Measurements from ENCODE around the gene CUL2.

The CUL2 gene

DNA sequence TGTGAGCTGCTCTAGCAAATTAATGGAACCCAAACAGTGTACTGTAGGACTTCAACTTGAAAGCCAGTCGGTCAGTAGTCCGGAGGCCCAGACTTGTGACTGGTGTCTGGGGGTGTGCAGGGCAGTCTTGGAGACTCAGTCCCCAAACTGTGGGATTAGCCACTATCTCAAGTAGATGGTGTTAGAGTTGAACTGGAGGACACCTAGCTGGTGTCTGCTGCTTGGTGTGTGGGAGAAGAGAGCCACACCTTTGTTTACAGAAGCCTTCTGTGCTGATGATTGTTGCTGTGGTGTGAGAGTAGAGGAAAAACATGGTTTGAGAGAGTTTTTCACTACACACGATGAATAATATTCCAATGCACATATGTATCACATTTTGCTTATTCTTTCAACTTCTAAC is 47.4 kb downstream of the CUL2 start:
- H3K4me3 ChIP-seq (ENCODE audit: low read depth, low read length) = no peak overlapping the region
- TF ChIP-seq, protein P1, sequence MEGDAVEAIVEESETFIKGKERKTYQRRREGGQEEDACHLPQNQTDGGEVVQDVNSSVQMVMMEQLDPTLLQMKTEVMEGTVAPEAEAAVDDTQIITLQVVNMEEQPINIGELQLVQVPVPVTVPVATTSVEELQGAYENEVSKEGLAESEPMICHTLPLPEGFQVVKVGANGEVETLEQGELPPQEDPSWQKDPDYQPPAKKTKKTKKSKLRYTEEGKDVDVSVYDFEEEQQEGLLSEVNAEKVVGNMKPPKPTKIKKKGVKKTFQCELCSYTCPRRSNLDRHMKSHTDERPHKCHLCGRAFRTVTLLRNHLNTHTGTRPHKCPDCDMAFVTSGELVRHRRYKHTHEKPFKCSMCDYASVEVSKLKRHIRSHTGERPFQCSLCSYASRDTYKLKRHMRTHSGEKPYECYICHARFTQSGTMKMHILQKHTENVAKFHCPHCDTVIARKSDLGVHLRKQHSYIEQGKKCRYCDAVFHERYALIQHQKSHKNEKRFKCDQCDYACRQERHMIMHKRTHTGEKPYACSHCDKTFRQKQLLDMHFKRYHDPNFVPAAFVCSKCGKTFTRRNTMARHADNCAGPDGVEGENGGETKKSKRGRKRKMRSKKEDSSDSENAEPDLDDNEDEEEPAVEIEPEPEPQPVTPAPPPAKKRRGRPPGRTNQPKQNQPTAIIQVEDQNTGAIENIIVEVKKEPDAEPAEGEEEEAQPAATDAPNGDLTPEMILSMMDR (IDR thresholded peaks at IDR 0.05; ENCODE audit: low read depth, low read length) = no peak

DNA sequence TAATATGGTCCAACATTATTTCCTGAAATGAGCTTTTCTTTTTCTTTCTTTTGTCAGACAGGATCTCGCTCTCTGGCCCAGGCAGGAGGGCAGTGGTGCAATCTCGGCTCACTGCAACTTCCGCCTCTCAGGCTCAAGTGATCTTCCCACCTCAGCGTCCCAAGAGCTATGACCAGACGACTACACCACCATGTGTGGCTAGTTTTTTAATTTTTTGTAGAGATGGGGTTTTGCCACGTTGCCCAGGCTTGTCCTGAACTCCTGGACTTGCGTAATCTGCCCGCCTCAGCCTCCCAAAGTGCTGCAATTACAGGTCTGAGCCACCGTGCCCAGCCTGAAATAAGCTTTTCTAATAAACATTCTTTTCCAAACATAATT is 48.6 kb downstream of the CUL2 start:
- H3K4me3 ChIP-seq (ENCODE audit: low read depth, low read length) = no peak overlapping the region
- TF ChIP-seq, protein P1 (IDR thresholded peaks at IDR 0.05; ENCODE audit: low read depth, low read length) = no peak

DNA sequence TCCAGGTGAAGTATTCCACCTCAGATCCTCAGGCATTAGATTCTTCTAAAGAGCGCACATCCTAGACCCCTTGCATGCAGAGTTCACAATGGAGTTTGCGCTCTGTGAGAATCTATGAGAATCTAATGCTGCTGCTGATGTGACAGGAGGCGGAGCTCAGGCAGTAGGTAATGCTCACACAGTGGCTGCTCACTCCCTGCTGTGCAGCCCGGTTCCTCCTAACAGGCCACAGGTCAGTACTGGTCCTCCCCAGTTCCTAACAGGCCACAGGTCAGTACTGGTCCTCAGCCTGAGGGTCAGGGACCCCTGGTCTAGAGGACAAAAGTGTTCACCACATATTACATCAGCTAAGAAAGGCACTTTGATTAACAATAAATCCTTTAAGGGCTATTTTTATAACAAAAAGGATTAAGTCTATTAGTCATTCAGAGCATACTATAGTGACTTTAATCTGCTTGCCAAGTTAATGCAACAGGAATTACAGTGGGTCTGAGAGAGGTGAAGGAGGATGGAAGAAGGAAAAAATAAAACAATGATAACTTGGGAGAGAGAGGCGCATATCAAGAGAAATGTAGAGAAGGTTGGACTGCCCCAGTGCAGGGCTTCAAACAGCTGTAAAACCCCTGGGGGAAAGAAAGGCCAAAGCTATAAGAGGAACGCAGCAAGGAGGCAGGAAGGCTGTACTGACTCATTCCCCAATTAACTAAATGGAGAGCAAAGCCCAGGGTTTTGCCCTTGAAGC is 49.2 kb downstream of the CUL2 start:
- H3K4me3 ChIP-seq (ENCODE audit: low read depth, low read length) = no peak overlapping the region
- TF ChIP-seq, protein P1 (IDR thresholded peaks at IDR 0.05; ENCODE audit: low read depth, low read length) = no peak

DNA sequence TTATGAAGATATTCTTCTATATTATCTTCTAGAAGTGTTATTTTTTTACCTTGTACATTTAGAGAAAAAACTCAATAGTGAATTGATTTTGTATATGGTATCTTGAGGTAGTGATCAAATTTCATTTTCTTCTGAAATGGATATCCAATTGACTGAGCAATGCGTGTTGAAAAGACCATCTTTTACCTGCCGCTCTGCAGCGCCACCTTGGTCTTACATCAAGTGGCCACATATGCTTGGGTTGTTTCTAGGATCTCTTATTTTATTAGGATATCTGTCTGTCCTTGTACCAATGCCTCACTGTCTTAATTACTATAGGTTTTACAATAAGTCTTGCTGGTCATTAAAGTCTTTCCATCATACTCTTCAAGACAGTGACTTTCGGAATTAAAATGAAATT is 53.0 kb downstream of the CUL2 start:
- TF ChIP-seq, protein P1 (IDR thresholded peaks at IDR 0.05; ENCODE audit: low read depth, low read length) = no peak
- H3K4me3 ChIP-seq (ENCODE audit: low read depth, low read length) = no peak overlapping the region

DNA sequence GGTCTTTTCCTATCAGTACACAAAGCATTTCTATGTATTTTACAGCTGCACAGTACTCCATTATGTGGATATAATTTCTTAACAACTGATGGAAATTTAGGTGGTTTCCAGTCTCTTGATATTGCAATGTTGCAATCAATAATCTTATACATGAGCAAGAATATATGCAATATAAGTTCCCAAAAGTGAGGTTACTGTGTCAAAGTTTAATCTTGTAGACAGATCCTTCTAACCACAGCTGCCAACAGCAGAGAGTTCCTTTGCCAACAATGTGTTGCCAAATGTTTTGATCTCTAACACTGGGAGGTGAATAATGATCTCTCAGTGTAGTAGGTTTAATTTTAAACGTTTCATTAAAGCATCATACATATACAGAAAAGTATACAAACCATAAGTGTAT is 54.5 kb downstream of the CUL2 start:
- no peak overlapping the region for H3K4me3 ChIP-seq (ENCODE audit: low read depth, low read length)
- TF ChIP-seq, protein P1 (IDR thresholded peaks at IDR 0.05; ENCODE audit: low read depth, low read length) = no peak

DNA sequence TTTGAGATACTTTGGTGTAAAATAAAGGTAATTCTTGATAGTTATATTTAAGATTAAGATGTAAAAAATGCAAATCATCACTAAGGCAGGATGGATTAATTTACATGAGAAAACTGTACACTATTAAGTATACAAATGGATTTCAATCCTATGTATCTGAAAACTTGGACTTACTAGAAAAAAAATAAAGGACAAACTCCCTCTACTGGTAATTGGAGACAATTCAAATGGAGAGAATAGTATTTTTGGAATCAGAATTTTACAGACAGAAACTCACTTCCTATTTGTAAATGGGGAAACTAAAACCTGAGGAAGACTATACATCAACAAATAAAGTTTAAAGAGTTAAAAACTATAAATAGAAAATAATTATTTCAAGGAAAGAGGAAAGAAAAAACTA is 62.6 kb downstream of the CUL2 start:
- TF ChIP-seq, protein P1 (IDR thresholded peaks at IDR 0.05; ENCODE audit: low read depth, low read length) = peak; percentile 16; the same call in 1 of the 2 replicates
- H3K4me3 ChIP-seq (ENCODE audit: low read depth, low read length) = no peak overlapping the region

DNA sequence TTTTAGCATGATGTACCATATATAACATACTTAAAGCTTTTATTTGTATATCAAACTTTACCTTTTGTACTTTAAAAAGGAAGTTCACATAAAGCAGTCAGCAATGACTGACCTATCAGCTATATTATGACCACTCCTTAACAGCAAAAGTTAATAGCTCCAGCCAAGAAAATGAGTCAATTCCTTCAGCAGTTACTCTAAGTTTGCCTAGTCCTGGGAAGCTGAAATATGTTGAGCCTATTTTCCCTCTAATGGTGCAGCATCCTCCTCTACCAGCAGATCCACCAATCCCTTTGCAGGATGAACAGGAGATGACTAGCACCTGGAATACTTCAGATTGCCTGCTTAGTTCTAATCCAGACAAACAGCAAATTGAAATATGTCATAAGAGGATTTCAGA is 64.2 kb downstream of the CUL2 start:
- TF ChIP-seq, protein P1 (IDR thresholded peaks at IDR 0.05; ENCODE audit: low read depth, low read length) = no peak
- H3K4me3 ChIP-seq (ENCODE audit: low read depth, low read length) = no peak overlapping the region

Data from WI38 (cell line).